SK-N-MC (cell line): ENCODE data around the gene WDHD1.

Source experiments
- EZH2 ChIP-seq: fragments of 200-600 bp; sonication (generic); IDR thresholded peaks from one replicate; pipeline ENCODE4 v1.6.1; 2017; ENCODE audit warnings: antibody characterized with exemption
- POLR2AphosphoS5 ChIP-seq: IDR thresholded peaks from 2 replicates; pipeline ENCODE4 v1.6.1; 2012; ENCODE audit warnings: mild to moderate bottlenecking, low read depth, low read length, borderline replicate concordance

DNA sequence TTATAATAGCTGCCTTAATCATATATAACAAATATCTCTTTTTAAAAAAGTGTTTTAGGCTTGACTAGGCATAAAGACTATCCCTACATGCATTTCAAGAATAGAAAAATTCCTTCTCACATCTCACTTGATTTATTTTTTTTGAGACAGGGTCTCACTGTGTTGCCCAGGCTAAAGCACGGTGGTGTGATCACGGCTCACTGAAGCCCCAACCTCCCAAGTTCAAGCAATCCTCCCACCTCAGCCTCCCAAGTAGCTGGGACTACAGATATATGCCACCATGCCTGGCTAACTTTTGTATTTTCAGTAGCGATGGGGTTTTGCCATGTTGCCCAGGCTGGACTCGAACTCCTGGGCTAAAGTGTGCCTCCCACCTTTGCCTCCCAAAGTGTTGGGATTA, 59.4 kb downstream of the WDHD1 start:
- no peak for TF ChIP-seq EZH2
- TF ChIP-seq POLR2AphosphoS5: no peak
